Activated B cell treated with CpG ODN at 0.5 μM for 24 hours (primary cell): Measurements from ENCODE around the gene NRXN3. TPM values are rescaled to one million over a fixed set of nuclear protein-coding genes. Genes with fewer than 3 reads are reported as not detected.

Experiments
- ATAC-seq: fragments of 200-7000 bp; cut with Tn5 transposase; one replicate; pipeline ENCODE4 v1.10.0; 2021; ENCODE audit warnings: low read depth, mild to moderate bottlenecking, moderate library complexity
- CTCF ChIA-PET: fragments of 350-600 bp; sonication (Branson Sonifier 250); formaldehyde crosslinking; loops from one replicate; lab custom pipeline; 2021; ENCODE audit warnings: antibody characterized with exemption; lab: Charles Lee
- POLR2A ChIA-PET: fragments of 350-600 bp; sonication (Branson Sonifier 250); formaldehyde crosslinking; loops from one replicate; lab custom pipeline; 2021; ENCODE audit warnings: antibody characterized with exemption; lab: Charles Lee
- DNase-seq: peaks from one replicate; pipeline ENCODE4 v3.0.0; 2022
- H3K27ac Mint-ChIP-seq: one replicate; pipeline ENCODE4 v1.8.0; 2020; ENCODE audit warnings: mixed read lengths
- H3K27me3 Mint-ChIP-seq: one replicate; pipeline ENCODE4 v1.8.0; 2021; ENCODE audit warnings: mixed read lengths
- H3K36me3 Mint-ChIP-seq: one replicate; pipeline ENCODE4 v1.8.0; 2021; ENCODE audit warnings: low read depth, mixed read lengths
- H3K4me1 Mint-ChIP-seq: one replicate; pipeline ENCODE4 v1.8.0; 2021; ENCODE audit warnings: mixed read lengths
- H3K4me3 Mint-ChIP-seq: one replicate; pipeline ENCODE4 v1.8.0; 2020; ENCODE audit warnings: mild to moderate bottlenecking, mixed read lengths
- H3K9me3 Mint-ChIP-seq: one replicate; pipeline ENCODE4 v1.8.0; 2020; ENCODE audit warnings: mixed read lengths
- intact Hi-C: fragments of 100-400 bp; cut with micrococcal nuclease; formaldehyde crosslinking; loops from one replicate; pipeline ENCODE4 v1.15.1; 2024
- total RNA-seq: library from RNA; stranded (reverse); gene quantifications from 2 replicates; pipeline ENCODE4 v1.2.3, GENCODE V29; 2022
- TF ChIP-seq, protein P1 (sequence below): fragments of 200-600 bp; IDR thresholded peaks from one replicate; pipeline ENCODE4 v1.8.0; 2022; ENCODE audit warnings: antibody characterized with exemption, mild to moderate bottlenecking

NRXN3 gene
- total RNA-seq, 1 donor from 2014 or later, result not detected

DNA sequence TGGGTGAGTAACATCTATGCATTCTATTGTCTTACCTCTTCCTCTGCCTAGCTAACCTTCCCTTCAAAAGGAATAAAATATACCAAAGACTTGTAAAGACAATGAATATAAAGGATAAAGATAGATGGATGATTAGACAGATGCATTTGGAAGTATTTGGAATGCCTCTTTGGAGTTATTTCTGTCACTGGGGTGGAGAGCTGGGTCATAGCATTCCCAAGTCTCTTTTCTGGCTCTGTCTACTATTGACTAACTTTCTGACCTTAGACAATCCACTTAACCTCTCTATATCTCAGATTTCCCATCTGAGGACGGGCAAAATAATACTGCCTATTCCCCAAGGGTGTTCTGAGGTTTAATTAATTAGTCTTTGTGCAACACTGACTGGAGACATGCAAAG, 1523.8 kb downstream of the NRXN3 start:
- TF ChIP-seq, protein P1, sequence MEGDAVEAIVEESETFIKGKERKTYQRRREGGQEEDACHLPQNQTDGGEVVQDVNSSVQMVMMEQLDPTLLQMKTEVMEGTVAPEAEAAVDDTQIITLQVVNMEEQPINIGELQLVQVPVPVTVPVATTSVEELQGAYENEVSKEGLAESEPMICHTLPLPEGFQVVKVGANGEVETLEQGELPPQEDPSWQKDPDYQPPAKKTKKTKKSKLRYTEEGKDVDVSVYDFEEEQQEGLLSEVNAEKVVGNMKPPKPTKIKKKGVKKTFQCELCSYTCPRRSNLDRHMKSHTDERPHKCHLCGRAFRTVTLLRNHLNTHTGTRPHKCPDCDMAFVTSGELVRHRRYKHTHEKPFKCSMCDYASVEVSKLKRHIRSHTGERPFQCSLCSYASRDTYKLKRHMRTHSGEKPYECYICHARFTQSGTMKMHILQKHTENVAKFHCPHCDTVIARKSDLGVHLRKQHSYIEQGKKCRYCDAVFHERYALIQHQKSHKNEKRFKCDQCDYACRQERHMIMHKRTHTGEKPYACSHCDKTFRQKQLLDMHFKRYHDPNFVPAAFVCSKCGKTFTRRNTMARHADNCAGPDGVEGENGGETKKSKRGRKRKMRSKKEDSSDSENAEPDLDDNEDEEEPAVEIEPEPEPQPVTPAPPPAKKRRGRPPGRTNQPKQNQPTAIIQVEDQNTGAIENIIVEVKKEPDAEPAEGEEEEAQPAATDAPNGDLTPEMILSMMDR, result no peak
- H3K4me1 Mint-ChIP-seq, result no peaks in the 10 kb centered on the region
- no peaks in the 10 kb centered on the region for H3K36me3 Mint-ChIP-seq
- no peaks in the 10 kb centered on the region for H3K9me3 Mint-ChIP-seq
- H3K27me3 Mint-ChIP-seq, result no peaks in the 10 kb centered on the region
- DNase-seq (no peak), ATAC-seq (no peak)
- H3K4me3 Mint-ChIP-seq, result no peak overlapping the region
- no peak overlapping the region for H3K27ac Mint-ChIP-seq
- POLR2A ChIA-PET, result no interaction called here
- CTCF ChIA-PET, result no interaction called here
- intact Hi-C loops, result no loop called here

DNA sequence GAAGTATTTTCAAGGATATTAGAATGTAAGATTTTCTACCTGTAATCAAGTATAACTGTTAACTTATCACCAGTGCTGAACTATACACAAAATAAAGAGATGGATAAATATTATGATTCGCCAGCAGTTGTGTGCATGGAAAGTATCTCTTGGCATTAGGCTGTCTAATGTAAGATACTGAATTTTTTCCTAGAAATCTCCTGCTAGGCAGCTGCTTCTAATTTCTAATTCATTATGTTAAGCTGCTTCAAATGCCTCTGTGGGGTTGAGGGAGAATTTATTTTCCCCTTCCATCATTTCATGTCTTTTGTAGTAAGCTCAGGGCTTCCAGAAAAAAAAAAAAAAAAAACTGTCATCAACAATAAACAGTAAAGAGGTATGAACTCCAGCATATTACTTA, 1525.1 kb downstream of the NRXN3 start:
- H3K27ac Mint-ChIP-seq, result no peak overlapping the region
- no peak for DNase-seq
- H3K36me3 Mint-ChIP-seq, result no peaks in the 10 kb centered on the region
- no peaks in the 10 kb centered on the region for H3K9me3 Mint-ChIP-seq
- no peaks in the 10 kb centered on the region for H3K27me3 Mint-ChIP-seq
- no peak for ATAC-seq
- no peaks in the 10 kb centered on the region for H3K4me1 Mint-ChIP-seq
- TF ChIP-seq, protein P1, result no peak
- no peak overlapping the region for H3K4me3 Mint-ChIP-seq
- intact Hi-C loops, result no loop called here
- ChIA-PET POLR2A (no interaction called here), CTCF (no interaction called here)

DNA sequence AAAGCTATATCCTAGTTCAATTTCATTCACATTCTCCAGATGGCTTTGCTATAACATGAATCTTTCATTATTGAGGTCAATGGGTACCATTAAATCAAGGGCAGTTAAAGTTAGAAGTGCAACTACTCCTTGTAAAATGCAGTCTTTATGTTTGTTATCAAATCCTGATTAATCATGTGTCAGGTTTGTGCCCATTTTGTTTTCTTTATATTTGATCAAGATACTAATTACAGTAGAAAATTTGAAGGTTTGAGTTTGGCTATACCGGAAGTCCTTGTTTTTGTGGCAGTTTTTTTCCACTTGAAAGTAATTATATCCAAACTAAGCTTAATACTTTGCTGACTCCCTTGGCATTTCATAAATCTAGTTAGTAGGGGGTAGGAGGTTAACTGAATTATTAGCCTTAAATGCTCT, 1528.1 kb downstream of the NRXN3 start:
- H3K36me3 Mint-ChIP-seq, result no peaks in the 10 kb centered on the region
- TF ChIP-seq, protein P1, result no peak
- no peak for DNase-seq
- H3K9me3 Mint-ChIP-seq, result no peaks in the 10 kb centered on the region
- no peak overlapping the region for H3K27ac Mint-ChIP-seq
- intact Hi-C loops, result no loop called here
- no peak overlapping the region for H3K4me3 Mint-ChIP-seq
- CTCF ChIA-PET, result no interaction called here
- no peaks in the 10 kb centered on the region for H3K4me1 Mint-ChIP-seq
- POLR2A ChIA-PET, result no interaction called here
- ATAC-seq, result no peak
- no peaks in the 10 kb centered on the region for H3K27me3 Mint-ChIP-seq

DNA sequence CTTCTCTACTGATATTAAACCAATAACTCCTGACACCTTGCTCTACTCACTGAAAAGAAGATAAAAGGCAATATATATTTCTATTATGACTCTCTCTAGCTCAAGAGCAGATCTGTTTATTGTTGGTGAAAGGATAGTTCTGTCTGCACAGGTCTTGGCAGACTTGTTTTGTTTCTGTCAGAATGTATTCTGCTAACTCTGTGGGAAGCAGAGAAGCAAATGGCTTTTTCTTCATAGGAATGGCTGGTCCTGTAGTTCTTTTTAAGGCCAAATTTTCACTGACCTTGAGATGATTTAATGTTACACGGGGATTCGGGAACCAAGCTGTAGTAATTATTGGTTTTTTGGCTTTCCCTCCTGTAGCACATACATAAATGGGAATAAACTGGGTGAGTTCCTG, 1529.0 kb downstream of the NRXN3 start:
- DNase-seq, result no peak
- intact Hi-C loops, result no loop called here
- H3K27ac Mint-ChIP-seq, result no peak overlapping the region
- no peak for ATAC-seq
- CTCF ChIA-PET, result no interaction called here
- H3K36me3 Mint-ChIP-seq, result no peaks in the 10 kb centered on the region
- no peaks in the 10 kb centered on the region for H3K4me1 Mint-ChIP-seq
- H3K4me3 Mint-ChIP-seq, result no peak overlapping the region
- TF ChIP-seq, protein P1, result no peak
- H3K27me3 Mint-ChIP-seq, result no peaks in the 10 kb centered on the region
- no peaks in the 10 kb centered on the region for H3K9me3 Mint-ChIP-seq
- POLR2A ChIA-PET, result no interaction called here

DNA sequence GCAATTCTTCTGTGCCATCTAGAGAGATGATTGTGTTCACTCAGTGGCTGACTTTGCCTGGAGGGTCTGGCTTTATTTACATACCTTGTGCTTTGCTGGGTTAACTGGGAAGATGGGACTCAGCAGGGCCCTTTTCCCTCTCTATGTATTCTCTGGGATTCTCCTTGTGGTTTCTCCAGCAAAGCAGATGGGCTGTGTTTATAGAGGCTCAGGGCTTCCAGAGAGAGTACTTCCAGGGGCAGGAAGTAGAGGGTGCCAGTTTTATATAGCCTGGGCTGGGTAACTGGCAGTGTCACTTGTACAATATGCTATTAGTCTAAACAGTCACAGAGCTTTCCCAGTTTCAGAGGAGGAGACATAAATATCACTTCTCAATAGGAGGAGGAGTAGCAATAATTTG, 1531.2 kb downstream of the NRXN3 start:
- H3K27ac Mint-ChIP-seq, result no peak overlapping the region
- no peak overlapping the region for H3K4me3 Mint-ChIP-seq
- no peak for ATAC-seq
- no peak for DNase-seq
- no peaks in the 10 kb centered on the region for H3K36me3 Mint-ChIP-seq
- intact Hi-C loops, result no loop called here
- POLR2A ChIA-PET, result no interaction called here
- no peaks in the 10 kb centered on the region for H3K4me1 Mint-ChIP-seq
- CTCF ChIA-PET, result no interaction called here
- no peaks in the 10 kb centered on the region for H3K27me3 Mint-ChIP-seq
- TF ChIP-seq, protein P1, result no peak
- no peaks in the 10 kb centered on the region for H3K9me3 Mint-ChIP-seq
